Measurements from ENCODE around the gene CMTR1.

DNA sequence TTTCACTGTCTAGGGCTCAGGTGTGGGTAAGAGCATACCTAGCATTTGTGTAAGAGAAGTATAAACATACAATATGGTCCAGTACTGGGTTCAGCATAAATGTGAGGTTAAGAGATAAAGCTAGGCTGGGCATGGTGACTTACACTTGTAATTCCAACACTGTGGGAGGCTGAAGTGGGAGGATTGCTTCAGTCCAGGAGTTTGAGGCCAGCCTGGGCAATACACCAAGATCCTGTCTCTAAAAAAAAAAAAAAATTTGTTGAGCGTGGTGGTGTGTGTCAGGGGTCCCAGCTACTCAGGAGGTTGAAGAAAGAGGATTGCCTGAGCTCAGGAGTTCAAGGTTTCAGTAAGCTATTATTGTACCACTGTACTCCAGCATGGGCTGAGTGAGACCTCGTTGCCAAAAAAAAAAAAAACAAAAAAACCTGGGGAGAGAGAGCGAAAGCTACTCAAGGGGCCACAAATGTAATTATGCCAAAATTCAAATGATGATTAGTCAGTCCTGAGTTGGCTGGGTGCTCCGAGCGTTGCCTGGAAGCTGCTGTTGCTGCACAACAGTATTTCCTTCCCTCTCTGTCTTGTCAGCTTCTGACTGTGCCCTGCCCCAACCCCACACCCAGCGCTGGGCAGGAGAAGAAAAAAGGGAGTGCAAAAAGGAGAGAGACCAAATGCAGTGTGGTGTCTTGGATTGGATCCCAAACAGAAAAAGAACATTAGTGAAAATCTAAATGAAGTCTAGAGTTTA is 24.0 kb downstream of the CMTR1 start:
- TF ChIP-seq POLR2A (IDR thresholded peaks at IDR 0.05): no peak
- TF ChIP-seq, protein P1, sequence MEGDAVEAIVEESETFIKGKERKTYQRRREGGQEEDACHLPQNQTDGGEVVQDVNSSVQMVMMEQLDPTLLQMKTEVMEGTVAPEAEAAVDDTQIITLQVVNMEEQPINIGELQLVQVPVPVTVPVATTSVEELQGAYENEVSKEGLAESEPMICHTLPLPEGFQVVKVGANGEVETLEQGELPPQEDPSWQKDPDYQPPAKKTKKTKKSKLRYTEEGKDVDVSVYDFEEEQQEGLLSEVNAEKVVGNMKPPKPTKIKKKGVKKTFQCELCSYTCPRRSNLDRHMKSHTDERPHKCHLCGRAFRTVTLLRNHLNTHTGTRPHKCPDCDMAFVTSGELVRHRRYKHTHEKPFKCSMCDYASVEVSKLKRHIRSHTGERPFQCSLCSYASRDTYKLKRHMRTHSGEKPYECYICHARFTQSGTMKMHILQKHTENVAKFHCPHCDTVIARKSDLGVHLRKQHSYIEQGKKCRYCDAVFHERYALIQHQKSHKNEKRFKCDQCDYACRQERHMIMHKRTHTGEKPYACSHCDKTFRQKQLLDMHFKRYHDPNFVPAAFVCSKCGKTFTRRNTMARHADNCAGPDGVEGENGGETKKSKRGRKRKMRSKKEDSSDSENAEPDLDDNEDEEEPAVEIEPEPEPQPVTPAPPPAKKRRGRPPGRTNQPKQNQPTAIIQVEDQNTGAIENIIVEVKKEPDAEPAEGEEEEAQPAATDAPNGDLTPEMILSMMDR (IDR thresholded peaks at IDR 0.05): no peak
